Neural cell (in vitro differentiated cells): ENCODE measurements around the gene ZSWIM7.

Experiments used
- EP300 ChIP-seq: fragments of 450-650 bp; conservative IDR thresholded peaks from 2 replicates; pipeline ENCODE4 v1.6.1; 2014; ENCODE audit warnings: antibody characterized with exemption, mild to moderate bottlenecking, moderate library complexity; ENCODE audit not compliant: poor library complexity, severe bottlenecking
- EZH2 ChIP-seq: fragments of 200-600, 300-800 bp; shearing (Covaris generic), sonication (generic); IDR thresholded peaks from 2 replicates; pipeline ENCODE4 v1.6.1; 2014; ENCODE audit warnings: antibody characterized with exemption, low read length, borderline replicate concordance, mild to moderate bottlenecking; ENCODE audit not compliant: insufficient read depth, poor library complexity, severe bottlenecking
- POLR2AphosphoS5 ChIP-seq: IDR thresholded peaks from 2 replicates; pipeline ENCODE4 v1.6.1; 2012
- RAD21 ChIP-seq: fragments of 450-650 bp; conservative IDR thresholded peaks from 2 replicates; pipeline ENCODE4 v1.6.1; 2014; ENCODE audit warnings: antibody characterized with exemption, mild to moderate bottlenecking, moderate library complexity
- SMC3 ChIP-seq: fragments of 450-650 bp; conservative IDR thresholded peaks from 2 replicates; pipeline ENCODE4 v1.6.1; 2014; ENCODE audit warnings: antibody characterized with exemption, mild to moderate bottlenecking, moderate library complexity; ENCODE audit not compliant: poor library complexity
- TAF1 ChIP-seq: IDR thresholded peaks from 2 replicates; pipeline ENCODE4 v1.6.1; 2012; ENCODE audit warnings: low read depth
- TF ChIP-seq, protein P1 (sequence below): IDR thresholded peaks from 2 replicates; pipeline ENCODE4 v1.6.1; 2012; ENCODE audit warnings: borderline replicate concordance
- TF ChIP-seq, protein P2 (sequence below): fragments of 450-650 bp; IDR thresholded peaks from 2 replicates; pipeline ENCODE4 v1.5.1; 2014; ENCODE audit warnings: antibody characterized with exemption, mild to moderate bottlenecking, moderate library complexity; ENCODE audit not compliant: poor library complexity, severe bottlenecking

DNA sequence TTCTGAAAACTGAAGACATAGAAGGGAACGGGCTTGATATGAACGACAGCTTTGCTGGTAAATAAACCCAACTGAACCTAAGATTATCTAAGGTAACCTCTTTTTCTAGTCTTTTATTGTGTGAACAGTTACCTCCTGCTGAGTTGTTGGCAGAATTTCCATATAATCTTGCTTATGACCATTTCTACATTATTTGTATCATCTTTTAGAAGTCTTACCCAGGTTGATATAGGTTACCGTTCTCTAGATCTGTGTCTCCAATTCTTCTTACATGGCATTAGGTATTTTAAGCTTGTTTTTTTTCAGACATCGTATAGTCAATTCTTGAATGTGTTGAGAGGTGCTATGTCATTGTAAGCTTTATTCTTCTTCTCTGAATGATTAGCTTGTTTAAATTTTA, 24.4 kb upstream of the ZSWIM7 start:
- TF ChIP-seq, protein P1, sequence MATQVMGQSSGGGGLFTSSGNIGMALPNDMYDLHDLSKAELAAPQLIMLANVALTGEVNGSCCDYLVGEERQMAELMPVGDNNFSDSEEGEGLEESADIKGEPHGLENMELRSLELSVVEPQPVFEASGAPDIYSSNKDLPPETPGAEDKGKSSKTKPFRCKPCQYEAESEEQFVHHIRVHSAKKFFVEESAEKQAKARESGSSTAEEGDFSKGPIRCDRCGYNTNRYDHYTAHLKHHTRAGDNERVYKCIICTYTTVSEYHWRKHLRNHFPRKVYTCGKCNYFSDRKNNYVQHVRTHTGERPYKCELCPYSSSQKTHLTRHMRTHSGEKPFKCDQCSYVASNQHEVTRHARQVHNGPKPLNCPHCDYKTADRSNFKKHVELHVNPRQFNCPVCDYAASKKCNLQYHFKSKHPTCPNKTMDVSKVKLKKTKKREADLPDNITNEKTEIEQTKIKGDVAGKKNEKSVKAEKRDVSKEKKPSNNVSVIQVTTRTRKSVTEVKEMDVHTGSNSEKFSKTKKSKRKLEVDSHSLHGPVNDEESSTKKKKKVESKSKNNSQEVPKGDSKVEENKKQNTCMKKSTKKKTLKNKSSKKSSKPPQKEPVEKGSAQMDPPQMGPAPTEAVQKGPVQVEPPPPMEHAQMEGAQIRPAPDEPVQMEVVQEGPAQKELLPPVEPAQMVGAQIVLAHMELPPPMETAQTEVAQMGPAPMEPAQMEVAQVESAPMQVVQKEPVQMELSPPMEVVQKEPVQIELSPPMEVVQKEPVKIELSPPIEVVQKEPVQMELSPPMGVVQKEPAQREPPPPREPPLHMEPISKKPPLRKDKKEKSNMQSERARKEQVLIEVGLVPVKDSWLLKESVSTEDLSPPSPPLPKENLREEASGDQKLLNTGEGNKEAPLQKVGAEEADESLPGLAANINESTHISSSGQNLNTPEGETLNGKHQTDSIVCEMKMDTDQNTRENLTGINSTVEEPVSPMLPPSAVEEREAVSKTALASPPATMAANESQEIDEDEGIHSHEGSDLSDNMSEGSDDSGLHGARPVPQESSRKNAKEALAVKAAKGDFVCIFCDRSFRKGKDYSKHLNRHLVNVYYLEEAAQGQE: no peak
- TF ChIP-seq SMC3 (no peak), EZH2 (no peak), RAD21 (no peak), POLR2AphosphoS5 (no peak), EP300 (no peak), TAF1 (no peak)
- TF ChIP-seq, protein P2, sequence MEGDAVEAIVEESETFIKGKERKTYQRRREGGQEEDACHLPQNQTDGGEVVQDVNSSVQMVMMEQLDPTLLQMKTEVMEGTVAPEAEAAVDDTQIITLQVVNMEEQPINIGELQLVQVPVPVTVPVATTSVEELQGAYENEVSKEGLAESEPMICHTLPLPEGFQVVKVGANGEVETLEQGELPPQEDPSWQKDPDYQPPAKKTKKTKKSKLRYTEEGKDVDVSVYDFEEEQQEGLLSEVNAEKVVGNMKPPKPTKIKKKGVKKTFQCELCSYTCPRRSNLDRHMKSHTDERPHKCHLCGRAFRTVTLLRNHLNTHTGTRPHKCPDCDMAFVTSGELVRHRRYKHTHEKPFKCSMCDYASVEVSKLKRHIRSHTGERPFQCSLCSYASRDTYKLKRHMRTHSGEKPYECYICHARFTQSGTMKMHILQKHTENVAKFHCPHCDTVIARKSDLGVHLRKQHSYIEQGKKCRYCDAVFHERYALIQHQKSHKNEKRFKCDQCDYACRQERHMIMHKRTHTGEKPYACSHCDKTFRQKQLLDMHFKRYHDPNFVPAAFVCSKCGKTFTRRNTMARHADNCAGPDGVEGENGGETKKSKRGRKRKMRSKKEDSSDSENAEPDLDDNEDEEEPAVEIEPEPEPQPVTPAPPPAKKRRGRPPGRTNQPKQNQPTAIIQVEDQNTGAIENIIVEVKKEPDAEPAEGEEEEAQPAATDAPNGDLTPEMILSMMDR: no peak
